GM18868 (cell line): ENCODE data around the gene ZHX3.
"Not testable (repeated sequence)": the region's sequence is repeated elsewhere in the genome, so short reads cannot be mapped to it uniquely, and the experiment has no call there.

ENCODE experiments used
- ATAC-seq: cut with Tn5 transposase; IDR thresholded peaks from one replicate; pipeline ENCODE4 v1.9.1; 2021; ENCODE audit warnings: mild to moderate bottlenecking, moderate library complexity; ENCODE audit not compliant: unreplicated experiment

The ZHX3 gene

GRCh38 chr20:41137614-41138474, 179.7 kb downstream of the ZHX3 start:
- peak; percentile 1 for ATAC-seq

- peak; percentile 49 for ATAC-seq
Observed at GRCh38 chr20:41136680-41137613, 180.6 kb downstream of the ZHX3 start, which contains the start of gene PLCG1. TSS of gene PLCG1 (plus strand) at chr20:41137543. CDS start at chr20:41137642, 99 bp downstream.

- ATAC-seq = no peak
Observed at GRCh38 chr20:41135888-41136679, 181.4 kb downstream of the ZHX3 start.

- ATAC-seq = no peak
Observed at GRCh38 chr20:41135187-41135887, 182.2 kb downstream of the ZHX3 start.

GRCh38 chr20:41134362-41135186, 183.0 kb downstream of the ZHX3 start:
- no peak for ATAC-seq

GRCh38 chr20:41133709-41134361, 183.7 kb downstream of the ZHX3 start:
- peak; percentile 46 for ATAC-seq

- ATAC-seq = not testable (repeated sequence)
Observed at GRCh38 chr20:41132388-41132775, 185.1 kb downstream of the ZHX3 start.

- ATAC-seq = peak; percentile 66
Observed at GRCh38 chr20:41131594-41132387, 185.7 kb downstream of the ZHX3 start.
